Panc1 (cell line): ENCODE measurements around the gene ATG13.

Source experiments
- POLR2AphosphoS5 ChIP-seq: IDR thresholded peaks from 2 replicates; pipeline ENCODE4 v1.6.1; 2012; ENCODE audit warnings: mild to moderate bottlenecking, low read depth, low read length, moderate library complexity
- SIN3A ChIP-seq: IDR thresholded peaks from 2 replicates; pipeline ENCODE4 v1.6.1; 2012; ENCODE audit warnings: low read depth, mild to moderate bottlenecking, low read length, moderate library complexity, borderline replicate concordance; ENCODE audit not compliant: insufficient read depth
- TF ChIP-seq, protein P1 (sequence below): fragments of 450-650 bp; IDR thresholded peaks from 2 replicates; pipeline ENCODE4 v1.5.1; 2017; ENCODE audit warnings: mild to moderate bottlenecking
- TF ChIP-seq, protein P2 (sequence below), 2 experiments: IDR thresholded peaks; 2 replicates each; pipeline ENCODE4 v1.6.1; 2011 to 2012; ENCODE audit warnings: low read depth in 2 of 2, control low read depth in 1 of 2, low read length in 1 of 2, mild to moderate bottlenecking in 1 of 2, moderate library complexity in 1 of 2; ENCODE audit not compliant: insufficient read depth in 1 of 2

DNA sequence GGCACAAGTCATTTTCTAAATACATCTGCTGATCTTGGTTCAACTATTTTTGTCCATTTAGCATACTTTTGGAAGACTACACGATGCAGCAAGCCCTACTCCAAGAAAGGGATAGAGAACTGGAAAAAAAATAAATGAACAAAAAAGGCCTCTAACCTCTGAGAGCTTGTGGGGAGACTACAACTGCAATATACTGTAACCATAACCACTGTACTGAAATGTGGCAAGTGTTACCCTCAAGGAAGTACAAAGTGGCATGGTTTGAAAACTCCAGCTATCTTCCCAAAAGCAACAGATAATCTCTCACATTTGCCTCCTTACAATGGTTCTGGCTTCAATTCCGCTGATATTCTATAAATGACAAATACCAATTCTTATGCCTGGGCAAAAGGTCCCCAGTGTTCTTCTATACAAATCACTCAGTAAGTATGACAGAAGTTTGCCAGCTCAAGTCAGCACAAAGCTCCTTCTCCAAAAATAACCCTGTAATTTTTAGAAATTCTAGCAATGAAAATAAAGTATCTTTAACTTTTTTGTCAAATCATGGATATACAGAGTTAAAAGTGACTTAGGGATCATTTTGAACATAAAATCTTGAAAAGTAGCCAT lies 46.5 kb upstream of the ATG13 start:
- TF ChIP-seq, protein P1, sequence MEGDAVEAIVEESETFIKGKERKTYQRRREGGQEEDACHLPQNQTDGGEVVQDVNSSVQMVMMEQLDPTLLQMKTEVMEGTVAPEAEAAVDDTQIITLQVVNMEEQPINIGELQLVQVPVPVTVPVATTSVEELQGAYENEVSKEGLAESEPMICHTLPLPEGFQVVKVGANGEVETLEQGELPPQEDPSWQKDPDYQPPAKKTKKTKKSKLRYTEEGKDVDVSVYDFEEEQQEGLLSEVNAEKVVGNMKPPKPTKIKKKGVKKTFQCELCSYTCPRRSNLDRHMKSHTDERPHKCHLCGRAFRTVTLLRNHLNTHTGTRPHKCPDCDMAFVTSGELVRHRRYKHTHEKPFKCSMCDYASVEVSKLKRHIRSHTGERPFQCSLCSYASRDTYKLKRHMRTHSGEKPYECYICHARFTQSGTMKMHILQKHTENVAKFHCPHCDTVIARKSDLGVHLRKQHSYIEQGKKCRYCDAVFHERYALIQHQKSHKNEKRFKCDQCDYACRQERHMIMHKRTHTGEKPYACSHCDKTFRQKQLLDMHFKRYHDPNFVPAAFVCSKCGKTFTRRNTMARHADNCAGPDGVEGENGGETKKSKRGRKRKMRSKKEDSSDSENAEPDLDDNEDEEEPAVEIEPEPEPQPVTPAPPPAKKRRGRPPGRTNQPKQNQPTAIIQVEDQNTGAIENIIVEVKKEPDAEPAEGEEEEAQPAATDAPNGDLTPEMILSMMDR, result no peak
- TF ChIP-seq SIN3A (no peak), POLR2AphosphoS5 (no peak)
- TF ChIP-seq, protein P2, sequence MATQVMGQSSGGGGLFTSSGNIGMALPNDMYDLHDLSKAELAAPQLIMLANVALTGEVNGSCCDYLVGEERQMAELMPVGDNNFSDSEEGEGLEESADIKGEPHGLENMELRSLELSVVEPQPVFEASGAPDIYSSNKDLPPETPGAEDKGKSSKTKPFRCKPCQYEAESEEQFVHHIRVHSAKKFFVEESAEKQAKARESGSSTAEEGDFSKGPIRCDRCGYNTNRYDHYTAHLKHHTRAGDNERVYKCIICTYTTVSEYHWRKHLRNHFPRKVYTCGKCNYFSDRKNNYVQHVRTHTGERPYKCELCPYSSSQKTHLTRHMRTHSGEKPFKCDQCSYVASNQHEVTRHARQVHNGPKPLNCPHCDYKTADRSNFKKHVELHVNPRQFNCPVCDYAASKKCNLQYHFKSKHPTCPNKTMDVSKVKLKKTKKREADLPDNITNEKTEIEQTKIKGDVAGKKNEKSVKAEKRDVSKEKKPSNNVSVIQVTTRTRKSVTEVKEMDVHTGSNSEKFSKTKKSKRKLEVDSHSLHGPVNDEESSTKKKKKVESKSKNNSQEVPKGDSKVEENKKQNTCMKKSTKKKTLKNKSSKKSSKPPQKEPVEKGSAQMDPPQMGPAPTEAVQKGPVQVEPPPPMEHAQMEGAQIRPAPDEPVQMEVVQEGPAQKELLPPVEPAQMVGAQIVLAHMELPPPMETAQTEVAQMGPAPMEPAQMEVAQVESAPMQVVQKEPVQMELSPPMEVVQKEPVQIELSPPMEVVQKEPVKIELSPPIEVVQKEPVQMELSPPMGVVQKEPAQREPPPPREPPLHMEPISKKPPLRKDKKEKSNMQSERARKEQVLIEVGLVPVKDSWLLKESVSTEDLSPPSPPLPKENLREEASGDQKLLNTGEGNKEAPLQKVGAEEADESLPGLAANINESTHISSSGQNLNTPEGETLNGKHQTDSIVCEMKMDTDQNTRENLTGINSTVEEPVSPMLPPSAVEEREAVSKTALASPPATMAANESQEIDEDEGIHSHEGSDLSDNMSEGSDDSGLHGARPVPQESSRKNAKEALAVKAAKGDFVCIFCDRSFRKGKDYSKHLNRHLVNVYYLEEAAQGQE (IDR thresholded peaks at IDR 0.05; ENCODE audit: insufficient read depth in 1 of 2, low read depth in 2 of 2, low read length in 1 of 2), result no peak
